K562 (cell line): ENCODE data around the gene CACNA1S. TPM values are rescaled to one million over a fixed set of nuclear protein-coding genes. Genes with fewer than 3 reads are reported as not detected.

Experiments
- ATAC-seq: fragments of 200-7000 bp; cut with Tn5 transposase; 3 replicates; pipeline ENCODE4 v1.9.1; 2020; ENCODE audit warnings: moderate library complexity
- BruUV-seq: library from RNA; stranded (reverse); fragments of 400-500 nt; replicated peaks from 2 replicates; lab custom pipeline; 2021; lab: Mats Ljungman, UMichigan
- CTCF ChIA-PET: fragments of 300-600 bp; formaldehyde crosslinking; extraction: SDS; loops from one replicate; lab custom pipeline; 2021; ENCODE audit warnings: low intra/inter-chr PET ratio; lab: Yijun Ruan, JAX
- POLR2A ChIA-PET: fragments of 300-600, 350-650 bp; sonication (Branson Sonifier 250); formaldehyde crosslinking; extraction: SDS; loops from one replicate; lab custom pipeline; 2021; ENCODE audit warnings: antibody characterized with exemption, inconsistent platforms; lab: Yijun Ruan, JAX
- DNase-seq, 4 experiments: peaks; one replicate each; pipeline versions ENCODE4 v3.0.0 to v3.0.0-alpha.2; 2011 to 2018; ENCODE audit warnings: low spot score in 3 of 4, mixed read lengths in 3 of 4; ENCODE audit errors: extremely low read depth in 1 of 4
- FAIRE-seq: peaks from 2 replicates; lab custom pipeline; 2011; peaks lifted over from hg19 to GRCh38; lab: Jason Lieb, UNC
- H2AFZ ChIP-seq: 2 replicates; pipeline ENCODE4 v1.6.0; 2011; ENCODE audit warnings: low read depth, low read length, control low read depth, inconsistent platforms
- H3K27ac ChIP-seq: fragments of 200-600 bp; 3 replicates; pipeline ENCODE4 v1.8.0; 2011; ENCODE audit warnings: low read depth, mild to moderate bottlenecking, control low read depth, inconsistent platforms, low read length, moderate library complexity, mixed read lengths; ENCODE audit errors: extremely low read depth
- H3K27me3 ChIP-seq, 2 experiments: fragments of 300-600 bp in 1 of 2; 2 replicates in 1 of 2; 3 replicates in 1 of 2; pipeline versions ENCODE4 v1.6.0 to v1.8.0; 2011; ENCODE audit warnings: inconsistent platforms in 2 of 2, low read length in 2 of 2, mild to moderate bottlenecking in 1 of 2, mixed read lengths in 1 of 2, moderate library complexity in 1 of 2; ENCODE audit not compliant: control insufficient read depth in 2 of 2, insufficient read depth in 2 of 2
- H3K36me3 ChIP-seq: fragments of 300-600 bp; 3 replicates; pipeline ENCODE4 v1.8.0; 2011; ENCODE audit warnings: mild to moderate bottlenecking, low read length, inconsistent platforms; ENCODE audit not compliant: control insufficient read depth, insufficient read depth
- H3K4me1 ChIP-seq, 2 experiments: fragments of 200-600 bp in 1 of 2; replicated peaks in 1 of 2; 2 replicates in 1 of 2; 3 replicates in 1 of 2; pipeline versions ENCODE4 v1.5.1 to v1.8.0; 2011; ENCODE audit warnings: inconsistent platforms in 2 of 2, low read length in 2 of 2, mild to moderate bottlenecking in 1 of 2, mixed read lengths in 1 of 2, moderate library complexity in 1 of 2; ENCODE audit not compliant: control insufficient read depth in 2 of 2, insufficient read depth in 2 of 2
- H3K4me2 ChIP-seq: 2 replicates; pipeline ENCODE4 v1.6.1; 2011; ENCODE audit warnings: low read length, control low read depth, inconsistent platforms, mixed read lengths; ENCODE audit not compliant: insufficient read depth
- H3K4me3 ChIP-seq: fragments of 200-600 bp; sonication (generic), shearing (Covaris generic); 2 replicates; pipeline ENCODE4 v1.5.1; 2016; ENCODE audit warnings: control low read depth, inconsistent platforms
- H3K79me2 ChIP-seq: fragments of 200-600 bp; 3 replicates; pipeline ENCODE4 v1.8.0; 2011; ENCODE audit warnings: low read length, inconsistent platforms; ENCODE audit not compliant: control insufficient read depth, insufficient read depth
- H3K9ac ChIP-seq, 2 experiments: 2 replicates each; pipeline versions ENCODE4 v1.6.0 to v1.6.1; 2011; ENCODE audit warnings: low read depth in 2 of 2, low read length in 2 of 2, control low read depth in 1 of 2, inconsistent platforms in 1 of 2, mild to moderate bottlenecking in 1 of 2, mixed read lengths in 1 of 2; ENCODE audit not compliant: insufficient read depth in 1 of 2
- H3K9me1 ChIP-seq: one replicate; pipeline ENCODE4 v1.6.0; 2011; ENCODE audit warnings: inconsistent platforms, mild to moderate bottlenecking, low read length, moderate library complexity; ENCODE audit not compliant: control insufficient read depth, insufficient read depth
- H3K9me3 ChIP-seq: replicated peaks from 2 replicates; pipeline ENCODE4 v1.5.1; 2011; ENCODE audit warnings: low read depth, low read length, inconsistent platforms; ENCODE audit not compliant: control insufficient read depth, insufficient read depth
- H4K20me1 ChIP-seq: replicated peaks from 2 replicates; pipeline ENCODE4 v1.6.1; 2011; ENCODE audit warnings: low read length, inconsistent platforms, mixed read lengths; ENCODE audit not compliant: control insufficient read depth, insufficient read depth
- CCAR2 ChIP-seq: fragments of 200-400 bp; formaldehyde crosslinking; IDR thresholded peaks from 2 replicates; pipeline ENCODE4 v1.6.1; 2017; ENCODE audit warnings: mild to moderate bottlenecking, low read depth, low read length
- HEY1 ChIP-seq: fragments of 250-450 bp; sonication (Bioruptor Pico); IDR thresholded peaks from 2 replicates; pipeline ENCODE4 v1.5.0; 2020; ENCODE audit warnings: mild to moderate bottlenecking, moderate library complexity, borderline replicate concordance
- SMARCB1 ChIP-seq: IDR thresholded peaks from 2 replicates; pipeline ENCODE4 v1.6.1; 2011; ENCODE audit warnings: improper control_type of control experiment, low read depth; ENCODE audit not compliant: insufficient read length
- ZBTB2 ChIP-seq: fragments of 450-650 bp; IDR thresholded peaks from 2 replicates; pipeline ENCODE4 v1.6.1; 2016; ENCODE audit warnings: antibody characterized with exemption
- WGBS: fragments of 100-300 bp; shearing (Covaris generic); methylation state at CpG from one replicate; pipeline ENCODE4 v1.1.6; 2016; ENCODE audit warnings: low coverage, mixed read lengths; ENCODE audit not compliant: insufficient coverage; ENCODE audit errors: missing lambda C conversion rate; 5-methylcytosine and 5-hydroxymethylcytosine counted together
- in situ Hi-C: fragments of 300-500 bp; cut with MboI; formaldehyde crosslinking; loops from 4 replicates; pipeline ENCODE4 v1.15.0; 2018; ENCODE audit warnings: inconsistent platforms, mixed read lengths
- intact Hi-C: fragments of 100-400 bp; cut with micrococcal nuclease; formaldehyde crosslinking; loops from 2 replicates; pipeline ENCODE4 v1.14.2; 2022
- polyA plus RNA-seq, 8 experiments: library from polyadenylated mRNA; depleted of rRNA in 4 of 8; stranded (reverse) in 5 of 8; unstranded in 3 of 8; fragments of >200 nt; fragmentation: Nextera tagmentation in 2 of 8; fragmentation: Illumina TruSeq in 1 of 8; extraction: Ambion mirVana in 2 of 8; extraction: Trizol in 1 of 8; gene quantifications; 2 replicates each; pipeline versions ENCODE4 v1.2.1 to v1.2.3, GENCODE V29; 2011 to 2014; ENCODE audit warnings: inconsistent platforms in 1 of 8, missing spikeins in 1 of 8
- total RNA-seq, 7 experiments: library from RNA; depleted of rRNA in 6 of 7; stranded (reverse); fragments of >200 nt in 6 of 7; fragmentation: Illumina TruSeq in 2 of 7; extraction: Trizol in 2 of 7; gene quantifications; 2 replicates each; pipeline versions ENCODE4 v1.2.1 to v1.2.3, GENCODE V29; 2011 to 2021; ENCODE audit warnings: low replicate concordance in 1 of 7

CACNA1S gene
- total and polyA plus RNA-seq, 9 of the 15 experiments (the other 6 are each of a cell fraction or from before 2014, with no cell fraction given): not detected

GRCh38 chr1:201139306-201139705 lies 27.1 kb upstream of the CACNA1S start:
- Histone ChIP-seq H3K4me3 (no peak overlapping the region), H3K4me2 (no peak overlapping the region), H3K36me3 (peaks cover 90% of the 10 kb centered on the region; the same call in 2 of the 3 replicates), H3K79me2 (no peaks in the 10 kb centered on the region), H3K27me3 (no peaks in the 10 kb centered on the region)
- no TSS peak for BruUV-seq
- FAIRE-seq: no peak
- no peak for TF ChIP-seq CCAR2
- TF ChIP-seq, all 486 proteins: peak for 0
- Histone ChIP-seq H3K9me3 (no peaks in the 10 kb centered on the region), H3K4me1 (no peaks in the 10 kb centered on the region), H3K9me1 (no peaks in the 10 kb centered on the region), H4K20me1 (peaks cover 12% of the 10 kb centered on the region), H2AFZ (no peak overlapping the region), H3K27ac (no peak overlapping the region), H3K9ac (peak overlapping the region in 1 of 2 experiments; percentile 37; a peak in 2 of 4 replicates)
- in situ Hi-C loops (no loop called here), intact Hi-C loops (no loop called here)
- WGBS: 97% methylated on average over 5 of the region's 5 CpGs
- ChIA-PET CTCF (no interaction called here), POLR2A (interaction anchor here (0.9 to 2.0 kb wide), 3 partner anchors 9 to 44 kb away, joined by 3 to 8 read pairs (median 5); partner anchors contain the start of gene TMEM9)
- no peak for DNase-seq
- no peak for ATAC-seq

- Histone ChIP-seq H3K36me3 (peaks cover 81% of the 10 kb centered on the region; the same call in 2 of the 3 replicates), H3K4me1 (no peaks in the 10 kb centered on the region), H3K79me2 (no peaks in the 10 kb centered on the region), H2AFZ (no peak overlapping the region), H3K9me3 (no peaks in the 10 kb centered on the region), H3K27me3 (no peaks in the 10 kb centered on the region), H3K27ac (no peak overlapping the region), H3K9me1 (no peaks in the 10 kb centered on the region), H3K4me2 (no peak overlapping the region), H3K9ac (no peak overlapping the region), H3K4me3 (no peak overlapping the region), H4K20me1 (peaks cover 14% of the 10 kb centered on the region)
- in situ Hi-C loops: no loop called here
- no peak for DNase-seq
- BruUV-seq: no TSS peak
- ChIA-PET POLR2A (interaction anchor here (0.9 to 2.3 kb wide), 5 partner anchors 10 to 112 kb away, joined by 3 to 8 read pairs (median 5); partner anchors contain the start of gene TMEM9), CTCF (no interaction called here)
- intact Hi-C loops: no loop called here
- 65% methylated on average over 6 of the region's 6 CpGs for WGBS
- FAIRE-seq: no peak
- no peak for ATAC-seq
- no peak for TF ChIP-seq SMARCB1
- TF ChIP-seq HEY1: no peak
- TF ChIP-seq ZBTB2: no peak
- TF ChIP-seq, all 486 proteins: peak for 0
These were observed 26.1 kb upstream of the CACNA1S start for GRCh38 chr1:201138311-201138840.
